Vagina (tissue), 2 donors: Measurements from ENCODE around the gene EFEMP1. TPM values are rescaled to one million over a fixed set of nuclear protein-coding genes. Genes with fewer than 3 reads are reported as not detected.

Source experiments
- DNase-seq, 2 donors: peaks; one replicate each; pipeline ENCODE4 v3.0.0-alpha.2; 2017; ENCODE audit errors: extremely low spot score in 2 of 2
- H3K27ac ChIP-seq: fragments of 200-600 bp; sonication (generic); one replicate; pipeline ENCODE4 v1.5.1; 2019
- H3K27me3 ChIP-seq: fragments of 200-600 bp; sonication (generic); one replicate; pipeline ENCODE4 v1.5.1; 2019
- H3K36me3 ChIP-seq, 2 donors: fragments of 200-600 bp; sonication (generic); one replicate each; pipeline ENCODE4 v1.5.1; 2017 to 2019
- H3K4me1 ChIP-seq: fragments of 200-600 bp; sonication (generic); one replicate; pipeline ENCODE4 v1.5.1; 2019
- H3K4me3 ChIP-seq, 2 donors: fragments of 200-600 bp; sonication (generic); 1 replicate in 1 of 2; 2 replicates in 1 of 2; pipeline ENCODE4 v1.5.1; 2016 to 2019
- H3K9me3 ChIP-seq: fragments of 200-600 bp; sonication (generic); one replicate; pipeline ENCODE4 v1.5.1; 2019
- POLR2A ChIP-seq, 2 donors: fragments of 450-650 bp; IDR thresholded peaks; one replicate each; pipeline ENCODE4 v1.6.1; 2017; ENCODE audit warnings: antibody characterized with exemption in 2 of 2, mild to moderate bottlenecking in 2 of 2, moderate library complexity in 2 of 2
- POLR2AphosphoS5 ChIP-seq, 2 donors: sonication (generic); formaldehyde crosslinking; IDR thresholded peaks; one replicate each; pipeline ENCODE4 v1.9.0; 2017; ENCODE audit warnings: antibody characterized with exemption in 2 of 2, mild to moderate bottlenecking in 2 of 2, low read depth in 1 of 2; ENCODE audit not compliant: insufficient read depth in 1 of 2
- intact Hi-C: fragments of 100-400 bp; cut with DNase I; formaldehyde crosslinking; loops from one replicate; pipeline ENCODE4 v1.15.1; 2023
- total RNA-seq: library from RNA; depleted of rRNA; stranded (reverse); fragments of >200 nt; gene quantifications from one replicate; pipeline ENCODE4 v1.2.3, GENCODE V29; 2016
- TF ChIP-seq, protein P1 (sequence below), 3 experiments: fragments of 450-650 bp in 2 of 3; fragments of 200-600 bp in 1 of 3; sonication (generic) in 1 of 3; IDR thresholded peaks; one replicate each; pipeline ENCODE4 v1.5.1; 2017 to 2019; ENCODE audit warnings: antibody characterized with exemption in 3 of 3, mild to moderate bottlenecking in 2 of 3, moderate library complexity in 2 of 3

Gene EFEMP1
- total RNA-seq, 1 donor from 2014 or later: 235 TPM

DNA sequence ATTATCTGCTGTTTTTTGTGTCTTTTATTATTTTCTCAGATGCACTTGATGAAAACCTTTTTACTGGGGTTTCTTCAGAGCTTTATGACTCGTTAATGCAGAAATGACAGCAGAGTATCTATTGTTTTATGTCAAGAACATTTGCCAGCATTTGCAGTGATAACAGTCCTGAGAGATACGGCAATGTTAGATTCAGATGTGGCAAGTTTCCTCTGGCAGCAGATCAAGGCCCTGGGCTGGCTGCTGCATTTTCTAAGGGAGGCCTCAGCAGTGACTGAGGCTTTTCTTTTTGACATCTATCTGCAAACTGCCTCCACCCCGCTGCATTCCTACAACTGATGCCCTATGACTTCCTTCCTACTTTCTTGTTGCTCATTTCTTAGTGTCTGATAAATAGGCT lies 40.2 kb downstream of the EFEMP1 start:
- H3K4me1 ChIP-seq: peaks cover 44% of the 10 kb centered on the region
- H3K36me3 ChIP-seq: peaks cover 0 to 3% of the 10 kb centered on the region in 2 donors
- DNase-seq: no peak
- no peaks in the 10 kb centered on the region for H3K27me3 ChIP-seq
- intact Hi-C loops: no loop called here
- H3K9me3 ChIP-seq: no peaks in the 10 kb centered on the region
- no peak overlapping the region for H3K27ac ChIP-seq
- TF ChIP-seq POLR2AphosphoS5 (IDR thresholded peaks at IDR 0.05; ENCODE audit: insufficient read depth in 1 of 2, low read depth in 1 of 2) (no peak), POLR2A (IDR thresholded peaks at IDR 0.05) (no peak)
- TF ChIP-seq, protein P1, sequence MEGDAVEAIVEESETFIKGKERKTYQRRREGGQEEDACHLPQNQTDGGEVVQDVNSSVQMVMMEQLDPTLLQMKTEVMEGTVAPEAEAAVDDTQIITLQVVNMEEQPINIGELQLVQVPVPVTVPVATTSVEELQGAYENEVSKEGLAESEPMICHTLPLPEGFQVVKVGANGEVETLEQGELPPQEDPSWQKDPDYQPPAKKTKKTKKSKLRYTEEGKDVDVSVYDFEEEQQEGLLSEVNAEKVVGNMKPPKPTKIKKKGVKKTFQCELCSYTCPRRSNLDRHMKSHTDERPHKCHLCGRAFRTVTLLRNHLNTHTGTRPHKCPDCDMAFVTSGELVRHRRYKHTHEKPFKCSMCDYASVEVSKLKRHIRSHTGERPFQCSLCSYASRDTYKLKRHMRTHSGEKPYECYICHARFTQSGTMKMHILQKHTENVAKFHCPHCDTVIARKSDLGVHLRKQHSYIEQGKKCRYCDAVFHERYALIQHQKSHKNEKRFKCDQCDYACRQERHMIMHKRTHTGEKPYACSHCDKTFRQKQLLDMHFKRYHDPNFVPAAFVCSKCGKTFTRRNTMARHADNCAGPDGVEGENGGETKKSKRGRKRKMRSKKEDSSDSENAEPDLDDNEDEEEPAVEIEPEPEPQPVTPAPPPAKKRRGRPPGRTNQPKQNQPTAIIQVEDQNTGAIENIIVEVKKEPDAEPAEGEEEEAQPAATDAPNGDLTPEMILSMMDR (IDR thresholded peaks at IDR 0.05): no peak
- H3K4me3 ChIP-seq: no peak overlapping the region

DNA sequence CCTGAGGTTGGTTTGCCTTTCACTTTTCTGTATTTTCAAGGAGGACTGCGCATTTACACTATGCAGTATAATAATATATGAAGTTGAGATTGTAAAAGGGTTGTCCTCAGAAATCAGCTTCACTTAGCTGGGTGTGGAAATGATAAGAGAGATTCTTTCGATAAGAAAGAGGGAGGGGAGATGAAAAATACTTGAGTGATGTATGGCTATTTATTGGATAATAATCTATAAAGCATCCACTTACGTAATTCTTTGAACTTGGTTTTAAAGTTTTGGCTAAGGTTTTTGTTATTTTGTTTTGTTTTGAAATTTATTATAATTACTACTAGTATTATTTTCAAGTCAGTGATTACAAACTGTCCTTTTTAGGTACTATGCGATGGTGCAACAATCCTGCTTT lies 40.6 kb downstream of the EFEMP1 start:
- Histone ChIP-seq H3K4me1 (peaks cover 40% of the 10 kb centered on the region), H3K9me3 (no peaks in the 10 kb centered on the region), H3K27me3 (no peaks in the 10 kb centered on the region), H3K36me3 (peaks cover 0 to 3% of the 10 kb centered on the region in 2 donors), H3K27ac (no peak overlapping the region), H3K4me3 (no peak overlapping the region)
- intact Hi-C loops: no loop called here
- no peak for DNase-seq
- no peak for TF ChIP-seq POLR2AphosphoS5 (IDR thresholded peaks at IDR 0.05; ENCODE audit: insufficient read depth in 1 of 2, low read depth in 1 of 2)
- no peak for TF ChIP-seq POLR2A (IDR thresholded peaks at IDR 0.05)
- TF ChIP-seq, protein P1 (IDR thresholded peaks at IDR 0.05): no peak

DNA sequence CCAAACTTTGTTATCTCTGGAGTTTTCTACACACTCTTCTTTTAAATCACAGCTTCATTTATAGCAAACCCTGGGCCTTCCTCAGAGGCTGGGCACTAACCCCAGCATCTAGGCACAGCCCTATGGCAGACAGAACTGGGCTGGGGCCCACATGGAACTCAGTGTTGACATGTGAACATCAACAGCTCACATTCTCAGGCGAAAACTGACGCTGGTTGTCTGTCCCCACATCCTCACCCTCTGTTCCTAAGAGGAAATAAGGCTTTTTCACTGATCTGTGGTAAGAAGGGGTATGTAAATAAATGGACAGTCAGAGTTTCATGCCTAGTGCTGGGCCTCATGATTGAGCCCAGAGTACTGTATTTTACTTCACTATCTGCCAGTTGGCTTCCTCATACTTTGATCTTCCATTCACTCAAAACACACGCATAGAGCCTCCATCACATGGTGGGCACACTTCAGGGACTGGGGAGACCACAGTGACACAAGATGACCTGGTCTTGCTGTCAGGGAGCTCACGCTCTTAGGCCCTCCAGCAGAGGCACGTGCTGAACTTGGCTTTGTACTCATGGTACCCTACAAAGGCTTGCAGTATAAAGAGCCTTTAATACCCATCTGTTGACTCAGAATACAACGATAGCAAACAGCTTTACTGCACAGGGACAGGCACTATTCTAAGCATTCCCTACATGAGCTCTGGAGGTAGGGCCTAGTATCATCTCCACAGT lies 43.0 kb downstream of the EFEMP1 start:
- Histone ChIP-seq H3K36me3 (peaks cover 0 to 3% of the 10 kb centered on the region in 2 donors), H3K4me3 (no peak overlapping the region), H3K27ac (peak overlapping the region; percentile 12), H3K9me3 (no peaks in the 10 kb centered on the region), H3K27me3 (no peaks in the 10 kb centered on the region), H3K4me1 (peaks cover 20% of the 10 kb centered on the region)
- no peak for DNase-seq
- intact Hi-C loops: no loop called here
- TF ChIP-seq, protein P1 (IDR thresholded peaks at IDR 0.05): no peak
- TF ChIP-seq POLR2AphosphoS5 (IDR thresholded peaks at IDR 0.05; ENCODE audit: insufficient read depth in 1 of 2, low read depth in 1 of 2) (no peak), POLR2A (IDR thresholded peaks at IDR 0.05) (no peak)

DNA sequence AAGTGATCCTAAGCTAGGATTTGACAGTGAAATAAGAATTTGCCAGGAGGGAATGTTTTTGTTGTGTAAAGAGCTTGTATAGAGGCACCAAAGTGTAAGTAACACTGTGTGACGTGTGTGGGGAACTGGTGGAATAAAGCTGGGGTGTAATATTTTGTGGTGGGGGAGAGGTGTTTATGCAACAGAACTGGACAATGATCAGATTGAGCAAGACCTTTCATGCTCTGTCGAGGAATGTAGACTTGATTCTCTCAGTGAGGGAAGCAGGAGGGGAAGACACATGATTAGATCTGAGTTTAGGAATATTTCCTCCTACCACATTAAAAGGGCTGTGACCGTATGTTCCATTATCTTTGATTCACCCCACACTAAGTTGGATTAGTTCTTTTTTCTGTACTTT lies 43.6 kb downstream of the EFEMP1 start:
- Histone ChIP-seq H3K27me3 (no peaks in the 10 kb centered on the region), H3K36me3 (peaks cover 0 to 3% of the 10 kb centered on the region in 2 donors), H3K4me3 (no peak overlapping the region), H3K27ac (peak overlapping the region; percentile 12), H3K4me1 (peaks cover 14% of the 10 kb centered on the region), H3K9me3 (no peaks in the 10 kb centered on the region)
- TF ChIP-seq, protein P1 (IDR thresholded peaks at IDR 0.05): no peak
- peak in 1 of 2 donors; percentile 21 for TF ChIP-seq POLR2AphosphoS5 (IDR thresholded peaks at IDR 0.05; ENCODE audit: insufficient read depth in 1 of 2, low read depth in 1 of 2)
- intact Hi-C loops: no loop called here
- DNase-seq: no peak

DNA sequence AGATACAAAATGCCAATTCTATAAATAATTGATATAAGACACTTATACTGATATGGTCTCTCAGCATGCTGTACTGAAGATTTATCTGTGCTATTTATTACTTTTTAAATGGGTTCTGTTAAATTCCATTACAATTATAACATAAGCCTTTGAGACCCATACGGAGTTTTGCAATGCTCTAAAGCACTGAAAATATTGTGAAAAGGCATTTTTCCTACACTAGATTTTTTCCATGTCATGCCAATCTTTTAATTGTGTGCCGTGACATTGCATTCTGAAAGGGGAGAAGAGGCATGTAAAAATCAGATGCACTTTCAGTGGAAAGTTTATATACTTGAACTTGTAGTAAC lies 46.5 kb downstream of the EFEMP1 start:
- DNase-seq: no peak
- Histone ChIP-seq H3K4me1 (no peaks in the 10 kb centered on the region), H3K9me3 (no peaks in the 10 kb centered on the region), H3K27ac (no peak overlapping the region), H3K27me3 (no peaks in the 10 kb centered on the region), H3K4me3 (no peak overlapping the region), H3K36me3 (peaks cover 0 to 3% of the 10 kb centered on the region in 2 donors)
- TF ChIP-seq POLR2AphosphoS5 (IDR thresholded peaks at IDR 0.05; ENCODE audit: insufficient read depth in 1 of 2, low read depth in 1 of 2) (no peak), POLR2A (IDR thresholded peaks at IDR 0.05) (no peak)
- TF ChIP-seq, protein P1 (IDR thresholded peaks at IDR 0.05): no peak
- intact Hi-C loops: no loop called here
